ENCODE results near the gene PRRG2. TPM values are rescaled to one million over a fixed set of nuclear protein-coding genes. Genes with fewer than 3 reads are reported as not detected.

Gene PRRG2
- total and polyA plus RNA-seq, 7 donors: 0.71 to 18.9 (median 12.7) TPM; not detected in 3

- Histone ChIP-seq H3K4me1 (peaks cover 0 to 22% (median 16%) of the 10 kb centered on the region in 4 donors), H3K27me3 (no peaks in the 10 kb centered on the region), H3K27ac (peak within 1 kb of the TSS; percentile 78 to 83 (median 79)), H3K9me3 (no peaks in the 10 kb centered on the region), H3K36me3 (peaks cover 0 to 10% (median 5%) of the 10 kb centered on the region in 4 donors), H3K4me3 (peak within 1 kb of the TSS; percentile 51 to 69 (median 58))
- peak; percentile 98 for DNase-seq
- no peak for TF ChIP-seq EP300 (IDR thresholded peaks at IDR 0.05)
- no peak for TF ChIP-seq CTCF (IDR thresholded peaks at IDR 0.05)
- peak; percentile 89 to 93 for TF ChIP-seq POLR2A (IDR thresholded peaks at IDR 0.05)
- peak; percentile 85 to 97 (median 96) for TF ChIP-seq POLR2AphosphoS5 (IDR thresholded peaks at IDR 0.05)
- intact Hi-C loops (cut with DNase I): no loop called here
- WGBS, 2 donors: 1 to 2% methylated on average over 31 of the region's 31 CpGs
Observed at GRCh38 chr19:49580264-49581006, 681 bp upstream of the PRRG2 start, which contains the start of gene NOSIP. NOSIP (minus strand) TSS chr19:49580556; CDS start chr19:49560691, 19,865 bp downstream.

- intact Hi-C loops (cut with DNase I): no loop called here
- Histone ChIP-seq H3K9me3 (no peaks in the 10 kb centered on the region), H3K27ac (no peak overlapping the region), H3K36me3 (no peaks in the 10 kb centered on the region), H3K4me1 (peaks cover 0 to 20% (median 14%) of the 10 kb centered on the region in 4 donors), H3K27me3 (no peaks in the 10 kb centered on the region), H3K4me3 (no peak overlapping the region)
- no peak for DNase-seq
- WGBS, 2 donors: 76 to 78% methylated on average over 2 of the region's 2 CpGs
- TF ChIP-seq POLR2A (IDR thresholded peaks at IDR 0.05) (no peak), POLR2AphosphoS5 (IDR thresholded peaks at IDR 0.05) (no peak), EP300 (IDR thresholded peaks at IDR 0.05) (no peak), CTCF (IDR thresholded peaks at IDR 0.05) (no peak)
Observed at GRCh38 chr19:49583239-49583638, 2.1 kb downstream of the PRRG2 start.

- Histone ChIP-seq H3K27me3 (no peaks in the 10 kb centered on the region), H3K4me1 (peaks cover 0 to 13% (median under 1%) of the 10 kb centered on the region in 4 donors), H3K36me3 (no peaks in the 10 kb centered on the region), H3K9me3 (no peaks in the 10 kb centered on the region), H3K4me3 (no peak overlapping the region), H3K27ac (no peak overlapping the region)
- intact Hi-C loops (cut with DNase I): no loop called here
- DNase-seq: no peak
- WGBS, 2 donors: 79 to 85% methylated on average over 8 of the region's 8 CpGs
- TF ChIP-seq POLR2AphosphoS5 (IDR thresholded peaks at IDR 0.05) (no peak), EP300 (IDR thresholded peaks at IDR 0.05) (no peak), CTCF (IDR thresholded peaks at IDR 0.05) (no peak), POLR2A (IDR thresholded peaks at IDR 0.05) (no peak)
Observed at GRCh38 chr19:49585023-49585422, 3.9 kb downstream of the PRRG2 start.

- intact Hi-C loops (cut with DNase I): no loop called here
Observed at GRCh38 chr19:49587227-49587626, 6.1 kb downstream of the PRRG2 start.

More at GRCh38 chr19:49587227-49587626, 6.1 kb downstream of the PRRG2 start:
- no peak for DNase-seq
- no peak for TF ChIP-seq POLR2A (IDR thresholded peaks at IDR 0.05)
- TF ChIP-seq POLR2AphosphoS5 (IDR thresholded peaks at IDR 0.05): no peak
- TF ChIP-seq EP300 (IDR thresholded peaks at IDR 0.05): no peak
- no peak for TF ChIP-seq CTCF (IDR thresholded peaks at IDR 0.05)
- Histone ChIP-seq H3K4me1 (peaks cover 0 to 16% (median 3%) of the 10 kb centered on the region in 4 donors), H3K9me3 (no peaks in the 10 kb centered on the region), H3K36me3 (no peaks in the 10 kb centered on the region), H3K27ac (no peak overlapping the region), H3K27me3 (no peaks in the 10 kb centered on the region), H3K4me3 (no peak overlapping the region)
- 91 to 96% methylated on average over 8 of the region's 8 CpGs for WGBS, 2 donors

All from sigmoid colon (tissue), 7 donors.